Astrocyte of the spinal cord (primary cell): Measurements from ENCODE around the gene LCNL1.
A peak's percentile ranks its signal among the peaks of the same experiment; 100 is the strongest.

Experiments
- DNase-seq: peaks from one replicate; pipeline ENCODE4 v3.0.0; 2011; ENCODE audit warnings: low read depth, low spot score
- H3K4me3 ChIP-seq: 2 replicates; pipeline ENCODE4 v1.5.1; 2011; ENCODE audit warnings: low read depth, mild to moderate bottlenecking, low read length, moderate library complexity
- in situ Hi-C: cut with HindIII; loops from 2 replicates; pipeline ENCODE4 v1.10.0; 2017; ENCODE audit warnings: low sequenced_read_pairs
- TF ChIP-seq, protein P1 (sequence below): IDR thresholded peaks from 2 replicates; pipeline ENCODE4 v1.5.1; 2012; ENCODE audit warnings: low read depth, mild to moderate bottlenecking, low read length, inconsistent platforms

The LCNL1 gene

GRCh38 chr9:136973618-136974617 lies 8.9 kb upstream of the LCNL1 start:
- no peak for DNase-seq
- in situ Hi-C loops = no loop called here
- TF ChIP-seq, protein P1, sequence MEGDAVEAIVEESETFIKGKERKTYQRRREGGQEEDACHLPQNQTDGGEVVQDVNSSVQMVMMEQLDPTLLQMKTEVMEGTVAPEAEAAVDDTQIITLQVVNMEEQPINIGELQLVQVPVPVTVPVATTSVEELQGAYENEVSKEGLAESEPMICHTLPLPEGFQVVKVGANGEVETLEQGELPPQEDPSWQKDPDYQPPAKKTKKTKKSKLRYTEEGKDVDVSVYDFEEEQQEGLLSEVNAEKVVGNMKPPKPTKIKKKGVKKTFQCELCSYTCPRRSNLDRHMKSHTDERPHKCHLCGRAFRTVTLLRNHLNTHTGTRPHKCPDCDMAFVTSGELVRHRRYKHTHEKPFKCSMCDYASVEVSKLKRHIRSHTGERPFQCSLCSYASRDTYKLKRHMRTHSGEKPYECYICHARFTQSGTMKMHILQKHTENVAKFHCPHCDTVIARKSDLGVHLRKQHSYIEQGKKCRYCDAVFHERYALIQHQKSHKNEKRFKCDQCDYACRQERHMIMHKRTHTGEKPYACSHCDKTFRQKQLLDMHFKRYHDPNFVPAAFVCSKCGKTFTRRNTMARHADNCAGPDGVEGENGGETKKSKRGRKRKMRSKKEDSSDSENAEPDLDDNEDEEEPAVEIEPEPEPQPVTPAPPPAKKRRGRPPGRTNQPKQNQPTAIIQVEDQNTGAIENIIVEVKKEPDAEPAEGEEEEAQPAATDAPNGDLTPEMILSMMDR = no peak
- H3K4me3 ChIP-seq = no peak overlapping the region

GRCh38 chr9:136974817-136975535 lies 7.8 kb upstream of the LCNL1 start:
- in situ Hi-C loops = no loop called here
- no peak for DNase-seq
- TF ChIP-seq, protein P1 = no peak
- H3K4me3 ChIP-seq = no peak overlapping the region

DNA sequence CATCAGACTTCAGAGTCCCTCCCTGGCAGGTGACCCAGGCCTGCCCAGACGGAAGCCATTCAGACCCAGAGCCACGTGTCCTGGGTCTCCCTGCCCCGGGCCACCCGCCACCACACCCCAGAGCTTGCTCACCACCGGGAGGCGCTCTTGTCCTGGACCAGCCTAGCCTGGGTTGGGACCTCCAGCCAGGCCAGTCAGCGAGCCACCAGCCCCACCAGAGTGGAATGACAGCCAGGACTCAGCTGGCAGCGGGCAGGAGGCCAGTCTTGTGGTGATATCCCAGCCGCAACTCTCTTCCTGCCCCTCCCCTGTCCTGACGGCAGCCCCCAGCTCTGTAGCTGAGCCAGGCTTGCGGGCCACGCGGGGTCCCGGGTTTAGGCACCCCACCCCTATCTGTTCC lies 7.1 kb upstream of the LCNL1 start:
- no peak overlapping the region for H3K4me3 ChIP-seq
- TF ChIP-seq, protein P1 = peak; percentile 32
- in situ Hi-C loops = no loop called here
- DNase-seq = peak; percentile 17

DNA sequence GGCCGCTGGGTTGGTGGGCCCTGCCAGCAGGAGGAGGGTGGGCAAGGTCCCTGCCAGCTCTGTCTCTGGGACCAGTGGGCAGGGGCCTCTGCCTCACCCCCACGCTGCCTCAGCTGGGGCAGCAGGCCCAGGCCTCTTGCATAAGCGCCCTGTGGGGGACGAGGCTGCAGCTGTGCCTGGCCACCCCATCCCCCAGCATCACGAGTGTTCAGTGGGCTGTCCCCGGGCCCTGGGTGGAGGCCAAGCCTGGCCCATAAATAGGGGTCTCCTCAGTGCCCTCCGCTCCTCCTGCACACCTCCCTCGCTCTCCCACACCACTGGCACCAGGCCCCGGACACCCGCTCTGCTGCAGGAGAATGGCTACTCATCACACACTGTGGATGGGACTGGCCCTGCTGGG lies 5.6 kb upstream of the LCNL1 start, which contains the start of gene PTGDS:
TSS of gene PTGDS (plus strand) at position 282 of the 400 bp plus-strand sequence. CDS start at position 357, 75 bp downstream.
- peak; percentile 18 for DNase-seq
- TF ChIP-seq, protein P1 = no peak
- peak within 1 kb of the TSS; percentile 45 for H3K4me3 ChIP-seq
- in situ Hi-C loops = no loop called here

- peak overlapping the region; percentile 45 for H3K4me3 ChIP-seq
- no peak for DNase-seq
- TF ChIP-seq, protein P1 = no peak
- in situ Hi-C loops = no loop called here
These were observed 5.1 kb upstream of the LCNL1 start for GRCh38 chr9:136977649-136978072.

DNA sequence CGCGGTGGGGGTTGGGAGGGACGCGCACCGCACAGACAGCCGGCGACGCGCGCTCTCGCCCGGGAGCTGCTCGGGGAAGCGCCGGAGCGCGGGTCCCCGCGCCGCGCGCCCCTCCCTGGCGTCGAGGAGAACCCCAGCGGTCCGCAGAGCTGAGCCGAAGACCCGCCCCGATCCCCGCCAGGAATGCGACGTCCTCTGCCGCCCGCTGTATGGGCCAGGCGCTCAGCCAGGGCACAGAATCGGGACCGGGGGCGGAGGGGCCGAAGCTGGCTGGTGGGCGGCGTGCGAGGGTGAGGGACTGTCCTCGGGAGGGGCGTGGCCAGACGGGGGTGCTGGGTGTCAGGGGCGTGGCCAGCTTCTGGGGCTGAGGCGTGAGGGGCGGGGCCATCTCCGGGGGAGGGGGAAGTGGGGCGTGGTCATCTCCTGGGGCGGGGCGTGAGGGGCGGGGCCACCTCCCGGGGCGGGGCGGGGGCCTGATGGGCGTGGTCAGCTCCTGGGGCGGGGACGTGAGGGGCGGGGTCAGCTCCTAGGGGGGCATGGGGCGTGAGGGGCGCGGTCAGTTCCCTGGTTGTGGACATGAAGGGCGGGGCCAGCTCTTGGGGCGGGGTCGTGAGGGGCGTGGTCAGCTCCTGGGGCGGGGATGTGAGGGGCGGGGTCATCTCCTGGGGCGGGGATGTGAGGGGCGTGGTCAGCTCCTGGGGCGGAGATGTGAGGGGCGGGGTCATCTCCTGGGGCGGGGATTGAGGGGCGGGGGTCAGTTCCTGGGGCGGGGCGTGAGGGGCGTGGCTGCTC lies 4.5 kb upstream of the LCNL1 start:
- in situ Hi-C loops = no loop called here
- peak; percentile 49 for DNase-seq
- TF ChIP-seq, protein P1 = no peak
- peak overlapping the region; percentile 45 for H3K4me3 ChIP-seq
